Stimulated activated CD4-positive, alpha-beta T cell treated with anti-CD3 and anti-CD28 coated beads, TNF-alpha, amount 100 ng/mL, for 24 hours (primary cell): Measurements from ENCODE around the gene VEGFD.

Experiments
- DNase-seq, 3 experiments: peaks; one replicate each; pipeline ENCODE4 v3.0.0-alpha.2; 2020; ENCODE audit warnings: low read depth in 3 of 3

Gene VEGFD

DNA sequence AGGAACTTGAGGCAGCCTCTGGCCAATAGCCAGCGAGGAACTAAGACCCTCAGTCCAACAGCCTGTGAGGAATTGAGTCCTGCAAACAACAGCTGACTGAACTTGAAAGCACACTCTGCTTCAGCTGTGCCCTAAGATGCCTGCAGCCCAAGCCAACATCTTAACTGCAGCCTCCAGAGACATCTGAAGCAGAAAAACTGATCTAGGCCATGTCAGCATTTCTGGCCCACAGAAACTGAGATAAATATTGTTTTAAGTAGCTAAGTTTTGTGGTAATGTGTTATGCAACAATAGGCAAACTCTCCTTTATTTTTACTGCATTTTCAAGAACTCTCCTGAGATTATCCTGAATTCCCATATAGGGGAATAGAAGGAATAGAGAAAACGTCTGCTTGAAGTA, 24.5 kb downstream of the VEGFD start:
- DNase-seq = no peak

DNA sequence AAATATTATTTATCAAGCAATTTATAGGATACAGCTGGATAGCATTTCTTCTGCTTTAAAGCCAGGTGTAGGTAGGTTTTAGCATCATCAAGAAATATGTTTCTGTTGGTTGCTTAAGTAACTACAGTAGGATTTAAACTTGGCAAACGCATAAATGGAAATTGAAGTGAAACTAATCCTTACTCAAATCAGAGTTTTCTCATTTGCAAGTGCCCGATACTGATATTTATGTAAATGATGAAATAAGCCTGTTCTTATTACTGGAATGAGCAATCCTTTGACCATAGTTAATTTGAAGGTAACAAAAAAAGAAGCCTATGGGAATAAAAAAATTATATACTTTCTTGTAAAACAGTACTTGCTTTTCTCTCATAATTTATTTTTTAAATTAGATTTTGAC, 25.7 kb downstream of the VEGFD start:
- no peak for DNase-seq

DNA sequence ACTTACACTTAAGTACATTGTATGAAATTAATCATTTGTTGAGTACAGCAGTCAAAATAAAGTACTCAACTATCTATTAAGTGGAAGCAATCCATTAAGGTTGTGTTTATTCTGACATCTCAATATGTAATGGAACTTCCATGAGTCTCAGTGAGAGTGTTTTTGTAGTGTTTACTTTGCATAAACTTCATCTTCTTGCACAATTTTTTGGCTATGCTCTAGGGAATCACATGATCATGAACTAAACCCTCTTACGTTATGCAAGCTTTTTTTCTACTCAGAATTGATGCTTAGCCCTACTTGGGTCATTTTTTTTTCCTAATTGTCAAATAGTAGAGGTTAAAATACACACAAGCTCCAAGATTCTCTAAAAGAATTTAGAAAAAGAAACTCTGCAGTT, 27.8 kb downstream of the VEGFD start:
- no peak for DNase-seq

DNA sequence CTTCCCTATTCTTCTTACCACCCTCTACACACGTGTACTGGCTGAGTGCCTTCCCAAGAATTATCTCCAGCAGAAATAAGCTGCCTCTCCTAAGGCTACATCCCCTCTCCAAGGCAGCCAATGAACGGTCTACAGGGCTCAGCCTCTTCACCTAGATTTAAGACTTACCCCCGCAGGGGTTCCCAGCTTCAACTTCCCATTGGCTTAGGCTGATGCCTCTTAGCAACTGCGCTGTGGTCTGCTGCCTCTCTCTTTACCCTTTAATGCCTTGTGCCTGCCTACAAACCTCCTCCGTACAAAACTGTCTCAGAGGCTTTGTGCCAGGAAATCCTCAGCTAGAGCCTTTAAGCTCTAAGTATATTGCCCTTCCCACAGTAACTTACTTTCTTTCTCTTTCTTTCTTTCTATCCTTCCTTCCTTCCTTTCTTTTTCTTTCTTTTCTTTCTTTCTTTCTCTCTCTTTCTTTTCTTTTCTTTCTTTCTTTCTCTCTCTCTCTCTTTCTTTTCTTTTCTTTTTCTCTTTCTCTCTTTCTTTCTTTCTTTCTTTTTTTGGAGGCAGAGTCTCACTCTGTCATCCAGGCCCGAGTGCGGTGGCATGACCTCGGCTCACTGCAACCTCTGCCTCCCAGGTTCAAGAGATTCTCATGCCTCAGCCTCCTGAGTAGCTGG, 33.8 kb downstream of the VEGFD start:
- DNase-seq = no peak

DNA sequence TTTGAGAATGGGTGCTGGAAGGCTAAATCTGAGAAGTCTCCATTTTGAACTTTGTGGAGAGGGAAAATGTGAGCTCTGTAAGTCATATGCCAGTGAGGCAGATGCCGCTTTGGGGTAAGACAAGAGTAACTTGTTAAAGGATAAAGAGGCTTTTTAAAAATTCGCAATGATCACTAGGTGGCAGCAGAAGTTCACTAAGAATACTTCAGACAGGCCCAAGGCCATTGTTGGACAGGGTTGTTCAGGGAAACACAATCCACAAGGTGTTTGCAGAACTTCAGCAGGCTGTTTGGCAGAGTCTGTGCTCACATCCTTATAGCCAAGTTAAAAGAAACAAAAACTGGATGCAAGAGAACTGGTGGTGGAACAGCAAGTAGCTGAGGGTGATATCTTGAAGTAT, 35.2 kb downstream of the VEGFD start:
- DNase-seq = no peak

DNA sequence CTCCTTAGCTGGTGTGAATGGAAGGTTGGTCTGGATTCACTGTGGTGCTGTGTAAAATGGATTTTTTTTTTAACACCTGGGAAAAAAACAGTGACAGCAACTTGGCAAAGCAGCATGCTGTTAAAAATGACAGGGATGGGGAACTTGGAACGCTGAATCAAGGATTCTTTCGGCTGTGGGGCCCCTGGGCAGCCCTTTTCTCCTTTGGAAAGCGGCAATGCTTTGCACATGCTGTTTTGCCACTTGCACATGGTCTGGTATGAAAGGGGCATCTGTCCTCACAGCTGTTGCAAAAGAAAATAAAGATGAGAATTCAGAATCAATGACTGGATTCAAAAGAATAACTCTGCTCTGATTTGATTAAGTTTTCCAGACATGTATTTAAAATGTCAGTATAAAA, 38.2 kb downstream of the VEGFD start:
- no peak for DNase-seq

DNA sequence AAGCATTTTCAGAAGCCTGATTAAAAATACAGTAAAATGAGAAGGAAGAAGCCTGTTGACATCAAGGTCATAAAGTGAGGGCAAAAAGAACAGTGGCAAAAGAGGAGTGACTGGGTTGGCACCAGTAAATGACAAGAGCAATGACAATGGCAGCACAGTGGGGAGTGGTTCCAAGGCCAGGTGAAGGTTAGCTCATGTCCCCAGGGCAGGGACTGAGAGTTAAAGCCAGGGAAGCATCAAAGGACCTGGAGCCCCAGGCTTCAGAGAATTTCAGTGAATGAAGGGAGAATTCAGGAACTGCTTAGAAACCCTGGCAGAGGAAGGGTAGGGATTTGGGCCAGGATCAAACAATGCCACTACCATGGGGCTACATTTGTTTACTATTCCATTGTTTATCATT, 40.1 kb downstream of the VEGFD start:
- no peak for DNase-seq

DNA sequence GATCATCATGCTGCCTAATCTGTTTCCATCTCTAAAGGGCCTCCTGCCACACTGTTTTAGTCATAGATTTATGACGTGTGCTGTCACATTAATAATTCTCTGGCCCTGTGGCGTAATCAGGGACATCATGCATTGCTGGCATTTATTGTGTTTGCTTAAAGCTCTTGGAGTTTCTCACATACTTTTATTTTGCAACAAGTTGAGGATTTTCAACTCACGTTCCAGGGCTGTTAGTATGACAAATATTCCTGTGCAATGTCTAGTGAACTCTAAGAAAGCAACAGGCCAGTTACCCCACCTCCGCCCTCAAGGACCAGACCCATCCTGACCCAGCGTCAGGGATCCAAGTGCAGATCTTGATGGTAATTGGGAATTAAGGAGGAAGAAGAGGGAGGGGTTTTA, 41.1 kb downstream of the VEGFD start:
- DNase-seq = no peak

DNA sequence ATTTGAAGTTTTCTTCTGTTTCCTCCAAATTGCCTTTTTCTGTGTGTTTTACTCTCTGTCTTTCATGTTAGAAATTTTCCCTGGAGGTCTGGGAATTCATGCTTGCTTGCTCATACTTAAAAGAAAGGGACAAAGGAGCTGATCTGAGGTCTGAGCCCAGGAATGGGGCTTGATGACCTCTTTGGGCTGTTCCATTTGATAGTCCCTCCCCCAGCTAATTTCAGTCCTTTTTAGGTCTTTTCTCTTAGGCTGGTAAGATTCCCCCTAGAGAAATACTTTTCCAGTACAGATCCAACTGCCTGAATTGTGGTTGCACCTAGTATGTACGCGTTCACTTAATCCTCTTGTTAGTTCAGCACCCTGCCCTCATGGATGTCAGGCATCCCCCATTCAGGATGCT, 43.3 kb downstream of the VEGFD start:
- no peak for DNase-seq

DNA sequence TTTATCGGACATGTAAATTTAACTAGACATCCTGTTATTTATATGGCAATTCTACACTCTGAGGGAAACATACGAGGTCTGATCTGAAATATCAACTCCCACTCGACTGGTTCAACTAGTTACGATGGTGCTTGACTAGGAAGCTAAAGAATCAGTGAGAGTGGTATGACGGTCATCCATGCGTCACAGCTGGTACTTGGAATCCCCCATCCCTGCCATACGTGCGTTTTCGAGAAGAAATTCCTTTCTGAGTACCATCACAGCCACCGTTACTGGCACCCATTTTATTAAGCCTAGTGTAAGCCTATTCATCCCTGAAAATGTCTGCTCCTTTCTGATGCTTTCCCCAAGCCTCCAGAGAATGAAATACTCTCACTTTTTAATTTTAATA, 48.2 kb downstream of the VEGFD start:
- peak in 1 of 3 experiments; percentile 24 for DNase-seq

DNA sequence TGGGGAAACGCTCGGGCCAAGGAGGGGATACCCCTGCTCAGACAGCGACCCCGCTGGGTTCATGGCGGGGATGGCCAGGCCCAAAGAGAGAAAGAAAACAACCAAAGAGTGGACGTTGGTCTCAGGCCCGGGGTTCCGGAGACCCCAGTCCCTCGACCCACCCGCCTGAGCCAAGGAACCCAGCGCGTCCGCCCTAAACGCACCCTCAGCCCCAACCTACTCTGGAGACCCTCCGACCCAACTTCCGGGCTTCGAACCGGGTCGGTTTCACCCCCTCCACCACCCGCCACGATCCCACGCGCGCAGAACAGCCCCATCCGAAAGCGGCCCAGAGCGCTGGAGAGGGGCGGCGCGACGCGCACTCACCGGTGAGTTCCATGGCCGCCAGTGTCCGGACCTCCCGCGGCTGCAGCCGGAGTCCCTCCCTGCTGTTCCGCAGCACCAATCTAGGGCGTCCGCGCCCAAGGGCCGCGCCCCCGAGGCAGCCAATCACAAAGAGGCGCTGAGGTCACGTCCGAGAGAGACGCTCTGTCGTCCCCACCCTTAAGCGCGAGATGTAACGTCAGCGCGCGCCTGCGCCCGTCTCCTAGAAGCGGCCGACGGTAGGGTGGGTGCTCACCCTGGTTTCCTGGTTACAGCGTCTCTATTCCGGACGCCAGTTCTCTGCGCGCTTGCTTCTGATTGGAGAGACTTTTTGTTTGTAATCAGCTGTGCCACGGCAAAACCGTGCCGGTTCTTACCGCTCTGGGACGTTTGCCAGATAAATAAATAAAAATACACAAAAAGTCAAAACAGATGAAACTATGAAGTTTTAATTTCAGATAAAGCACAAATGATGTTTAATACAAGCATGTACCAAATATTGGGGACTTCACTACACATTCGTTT, 48.8 kb downstream of the VEGFD start, which contains the start of gene PIGA:
Gene PIGA, minus strand, starts transcription at position 389 of the 888 bp plus-strand sequence. CDS start 3,593 bp downstream, outside the sequence.
- peak; percentile 78 to 87 (median 81) for DNase-seq

DNA sequence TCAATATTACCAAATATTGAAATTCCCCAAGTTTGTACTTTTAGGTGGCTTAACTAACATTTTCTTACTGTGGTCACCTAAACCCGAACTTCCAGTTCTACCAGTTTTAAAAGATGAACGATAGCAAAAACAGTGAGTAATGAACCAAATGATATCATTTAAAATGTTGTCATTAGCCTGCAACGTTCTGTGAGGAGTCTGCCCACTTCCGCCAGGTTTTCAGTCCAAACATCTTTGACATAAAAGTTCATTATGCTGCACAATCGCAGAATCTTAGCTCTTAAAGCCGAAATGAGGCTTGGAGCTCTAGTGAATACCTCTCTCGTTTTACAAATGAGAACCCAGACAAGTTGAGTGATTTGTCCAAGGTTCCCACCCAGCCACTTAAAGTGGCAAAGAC, 49.7 kb downstream of the VEGFD start:
- DNase-seq = peak in 1 of 3 experiments; percentile 2

DNA sequence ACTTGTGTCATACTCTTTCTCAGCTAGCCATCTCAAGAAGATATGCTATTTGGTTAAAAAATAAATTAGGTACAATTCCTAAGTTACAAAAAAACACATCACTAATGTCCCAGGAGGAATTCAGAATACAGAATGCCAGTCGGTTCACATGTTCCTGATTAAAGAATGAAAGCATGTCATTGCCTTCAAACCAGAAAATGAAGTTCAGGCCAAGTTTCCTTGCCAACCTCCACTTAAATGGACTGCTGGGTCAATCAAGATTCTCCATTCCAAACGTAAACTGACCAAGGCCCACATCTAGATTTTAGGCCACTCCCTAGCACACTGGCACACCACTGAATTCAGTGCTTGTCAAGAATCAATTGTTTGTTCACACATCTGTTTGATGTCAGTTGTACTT, 55.4 kb downstream of the VEGFD start:
- no peak for DNase-seq

DNA sequence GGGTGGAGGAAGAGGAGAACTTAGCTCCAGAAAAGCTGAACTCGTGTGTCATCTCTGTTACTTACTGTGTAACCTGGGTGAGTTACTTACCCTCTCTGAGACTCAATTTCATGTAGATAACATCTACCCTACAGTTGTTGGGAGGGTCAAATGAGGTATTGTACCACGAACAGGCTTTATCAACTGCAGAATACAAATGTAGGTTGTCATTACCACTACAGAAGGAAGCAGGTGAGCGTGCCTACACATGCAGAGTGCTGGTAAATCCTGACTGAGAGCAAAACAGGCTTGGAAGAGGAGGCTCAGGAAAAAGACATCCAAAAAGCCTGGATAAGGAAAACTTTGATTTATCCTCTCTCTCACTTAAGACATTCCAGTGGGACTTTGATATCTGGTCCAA, 56.1 kb downstream of the VEGFD start:
- no peak for DNase-seq

DNA sequence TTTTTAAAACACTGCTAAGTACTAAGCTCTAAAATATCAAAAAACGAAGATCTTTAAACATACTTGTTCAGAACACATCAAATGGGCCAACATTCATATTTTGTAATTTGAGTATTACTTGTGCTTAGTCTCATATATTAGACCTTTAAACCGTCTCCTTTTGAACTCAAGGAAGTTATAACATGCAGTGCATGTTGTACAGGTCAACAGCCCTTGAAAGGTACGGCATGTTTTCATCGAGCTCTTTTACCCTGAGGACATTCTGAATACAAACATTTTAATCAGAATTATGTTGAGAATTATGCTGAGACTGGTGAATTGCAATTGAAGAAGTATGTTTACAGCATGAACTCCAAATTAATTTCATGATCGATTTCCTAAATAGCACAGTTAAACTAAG, 61.7 kb downstream of the VEGFD start:
- DNase-seq = no peak

DNA sequence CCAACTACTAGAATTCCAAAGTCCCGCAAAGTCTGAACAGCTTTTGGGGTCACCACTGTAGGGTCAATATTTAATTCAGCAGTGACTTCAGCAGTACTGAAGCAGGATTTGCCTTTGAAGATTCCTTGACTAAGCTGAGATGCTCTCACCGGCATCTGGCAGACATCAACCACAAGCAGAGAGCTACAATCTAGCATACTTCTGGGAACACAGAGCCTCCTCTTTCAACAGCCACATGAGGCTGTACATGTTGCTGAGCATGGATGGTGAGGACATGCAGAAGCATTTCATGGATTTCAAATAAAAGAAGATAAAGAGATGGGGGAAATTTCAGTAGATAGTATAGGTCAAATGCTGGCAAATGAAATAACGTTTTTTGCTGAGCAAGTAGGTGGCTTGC, 62.1 kb downstream of the VEGFD start:
- DNase-seq = no peak

DNA sequence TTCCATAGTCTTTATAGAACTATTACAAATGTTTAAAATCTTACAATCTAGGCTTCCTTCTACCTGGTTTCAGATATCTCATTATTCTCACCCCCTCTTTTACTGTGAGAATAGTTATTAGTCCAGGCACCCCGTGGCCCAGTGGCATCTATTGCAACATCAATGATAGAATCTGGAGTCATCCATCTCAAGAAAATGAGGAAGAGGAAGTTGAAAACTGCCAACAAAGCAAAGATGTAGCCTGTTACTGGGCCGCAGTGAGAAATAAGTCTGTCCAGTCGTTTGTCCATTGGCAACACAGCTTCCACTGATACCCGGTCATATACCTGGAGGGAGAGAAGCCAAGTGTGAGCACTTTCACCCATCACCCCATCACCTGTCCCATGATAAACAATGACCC, 62.8 kb downstream of the VEGFD start:
- no peak for DNase-seq

DNA sequence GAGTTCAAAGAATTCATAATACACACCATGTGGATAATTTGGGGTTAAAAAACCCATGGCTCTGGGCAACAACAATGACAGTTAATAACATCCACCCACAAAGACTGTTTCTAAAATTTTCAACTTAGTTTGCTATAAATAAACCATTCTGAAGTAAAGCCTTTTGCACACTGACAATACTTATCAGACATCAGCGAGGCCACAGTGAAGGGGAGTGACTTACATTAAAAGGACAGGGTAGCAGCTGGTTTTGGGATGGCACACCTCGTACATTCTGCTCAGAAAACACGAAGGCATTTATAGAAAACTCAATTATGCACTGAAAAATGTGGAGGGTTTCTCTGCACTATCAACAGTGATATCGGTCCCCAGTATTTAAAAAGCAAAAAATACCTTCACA, 63.9 kb downstream of the VEGFD start:
- no peak for DNase-seq

DNA sequence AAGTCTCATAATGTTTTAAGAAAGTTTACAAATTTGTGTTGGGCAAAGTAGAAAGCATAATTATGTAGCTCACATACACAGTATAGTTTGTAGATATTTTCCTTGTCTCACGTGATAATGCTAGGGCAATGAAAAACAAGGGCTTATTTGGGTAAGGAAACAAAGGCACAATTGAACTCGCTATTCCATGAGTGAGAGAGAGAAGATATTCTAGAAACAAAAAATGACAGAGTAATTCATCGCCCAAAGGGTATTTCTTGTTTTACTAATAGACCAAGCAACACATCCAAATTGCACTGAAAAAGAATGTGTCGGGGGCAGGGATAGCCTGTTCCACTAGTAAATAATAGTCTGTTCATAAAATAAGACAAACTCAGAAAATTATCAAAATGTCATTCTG, 65.1 kb downstream of the VEGFD start:
- DNase-seq = no peak

DNA sequence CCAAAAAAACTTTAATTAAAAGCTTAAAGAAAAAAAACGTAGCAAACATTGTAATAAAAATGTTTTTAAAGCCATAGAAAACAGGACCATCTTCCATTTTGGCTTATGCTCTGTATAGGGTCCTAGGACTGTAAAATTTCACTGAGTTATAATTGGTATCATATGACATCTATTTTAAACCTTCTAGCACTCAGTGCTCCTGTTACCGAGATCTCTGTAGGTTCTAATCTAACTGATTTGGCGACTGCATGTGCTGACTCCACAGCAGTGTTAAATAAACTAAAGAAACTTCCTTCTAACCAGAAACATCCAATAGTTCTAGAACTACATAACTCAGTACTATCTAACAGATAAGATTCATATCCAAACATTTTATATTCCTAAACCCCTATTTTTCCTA, 68.7 kb downstream of the VEGFD start, which contains the start of gene ASB11:
Gene ASB11, minus strand, starts transcription at position 132 of the 400 bp plus-strand sequence. Its CDS starts 35 bp downstream, at position 97.
- DNase-seq = no peak

DNA sequence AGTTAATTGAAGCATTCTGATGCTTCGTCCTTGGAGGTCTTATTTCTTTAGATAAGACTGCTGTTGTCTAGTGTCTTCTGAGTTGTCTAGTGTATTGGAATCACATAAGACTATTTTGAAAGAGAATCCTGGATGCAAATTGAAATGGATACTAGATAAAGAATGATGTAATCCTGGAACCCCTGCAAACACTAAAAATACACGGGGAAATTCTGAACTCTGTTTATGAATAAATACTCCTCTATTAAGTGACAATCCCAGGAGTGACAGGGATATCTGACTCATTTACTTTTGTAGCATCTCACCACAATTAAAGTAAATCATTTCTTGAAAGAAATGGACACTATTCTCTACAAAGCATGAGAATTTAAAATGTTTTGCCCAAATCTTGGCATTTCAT, 69.7 kb downstream of the VEGFD start:
- no peak for DNase-seq

DNA sequence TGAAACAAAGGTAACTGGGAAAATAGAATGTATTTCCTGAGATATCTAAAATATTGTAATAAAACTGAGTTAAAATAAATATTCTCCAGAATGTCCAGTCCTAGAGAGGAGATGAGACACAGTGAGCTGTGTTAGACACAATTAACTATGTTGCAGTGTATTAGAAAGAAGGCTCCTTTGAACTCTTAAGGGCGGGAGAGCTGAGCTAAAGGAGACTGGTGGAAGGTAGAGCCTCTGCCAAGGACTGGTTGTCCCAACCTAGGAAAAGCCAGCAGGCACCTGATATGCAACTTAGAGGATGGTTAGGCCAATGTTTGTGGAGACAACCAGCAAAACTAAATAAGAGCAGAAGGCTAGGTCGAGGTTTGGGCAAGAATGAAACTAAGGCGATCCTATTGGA, 73.1 kb downstream of the VEGFD start:
- DNase-seq = no peak

DNA sequence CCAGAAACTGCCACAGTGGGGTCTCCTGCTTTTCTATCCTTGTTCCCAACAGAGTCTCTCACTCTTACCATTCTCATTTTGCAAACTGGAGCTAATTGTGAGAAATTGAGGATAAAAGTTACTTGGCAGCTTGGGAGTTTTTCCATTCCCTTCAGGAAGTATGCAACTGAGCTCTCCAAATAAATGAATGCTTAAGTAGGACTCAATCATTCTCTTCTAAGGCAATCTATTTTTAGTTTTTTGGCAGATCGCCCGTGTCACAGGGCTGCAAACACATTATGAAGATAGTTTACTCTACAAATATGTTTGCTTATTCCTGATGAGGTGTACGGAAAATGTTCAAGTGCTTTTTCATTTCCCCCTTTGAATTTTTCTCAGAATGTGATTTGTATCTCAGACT, 74.1 kb downstream of the VEGFD start:
- DNase-seq = no peak
